Loucy (cell line): ENCODE results near the gene STIP1.

ENCODE experiments used
- CTCF ChIP-seq: fragments of 200-600 bp; sonication (generic); conservative IDR thresholded peaks from 2 replicates; pipeline ENCODE4 v1.5.1; 2014; ENCODE audit warnings: mild to moderate bottlenecking, antibody characterized with exemption, low read length
- EZH2phosphoT487 ChIP-seq: fragments of 200-600 bp; IDR thresholded peaks from 2 replicates; pipeline ENCODE4 v1.6.1; 2018; ENCODE audit warnings: antibody characterized with exemption, mild to moderate bottlenecking, moderate library complexity, borderline replicate concordance

GRCh38 chr11:64138398-64138797, 47.6 kb upstream of the STIP1 start:
- TF ChIP-seq CTCF (no peak), EZH2phosphoT487 (no peak)
